DLD1 (cell line): ENCODE results near the gene C9orf43.
"Not testable (repeated sequence)": the region's sequence is repeated elsewhere in the genome, so short reads cannot be mapped to it uniquely, and the experiment has no call there.

Source experiments
- in situ Hi-C: cut with HindIII; loops from 2 replicates; pipeline ENCODE4 v1.10.0; 2017; ENCODE audit warnings: low sequenced_read_pairs

Gene C9orf43

GRCh38 chr9:113410207-113410864 is at the start of gene C9orf43, which contains the start of gene POLE3:
Gene C9orf43, plus strand, starts transcription at chr9:113410747. Its CDS starts 2,747 bp downstream, at chr9:113413494.
Gene POLE3, minus strand, starts transcription at chr9:113410675. Its CDS starts 382 bp downstream, at chr9:113410293.
- in situ Hi-C loops, result loop anchor here (25.0 kb wide), 1 partner anchor 252 kb away; no protein-coding TSS in a partner anchor

GRCh38 chr9:113361304-113362018 is 49.1 kb upstream of the C9orf43 start:
- in situ Hi-C loops, result no loop called here

- in situ Hi-C loops, result no loop called here
These were observed 47.2 kb upstream of the C9orf43 start for GRCh38 chr9:113363336-113363735.

- in situ Hi-C loops, result no loop called here
These were observed 45.6 kb upstream of the C9orf43 start for GRCh38 chr9:113364951-113365350.

- in situ Hi-C loops, result not testable (repeated sequence)
These were observed 44.9 kb upstream of the C9orf43 start for GRCh38 chr9:113365652-113366051.

- in situ Hi-C loops, result no loop called here
These were observed 42.1 kb upstream of the C9orf43 start for GRCh38 chr9:113368348-113368981.

- in situ Hi-C loops, result no loop called here
These were observed 41.3 kb upstream of the C9orf43 start for GRCh38 chr9:113368982-113369854.

GRCh38 chr9:113369855-113370140 is 40.7 kb upstream of the C9orf43 start:
- in situ Hi-C loops, result no loop called here

GRCh38 chr9:113370806-113371325 is 39.7 kb upstream of the C9orf43 start:
- in situ Hi-C loops, result no loop called here

GRCh38 chr9:113372059-113372458 is 38.5 kb upstream of the C9orf43 start:
- in situ Hi-C loops, result no loop called here

GRCh38 chr9:113373256-113373655 is 37.3 kb upstream of the C9orf43 start:
- in situ Hi-C loops, result no loop called here

GRCh38 chr9:113373676-113374392 is 36.7 kb upstream of the C9orf43 start:
- in situ Hi-C loops, result no loop called here

GRCh38 chr9:113375057-113376023 is 35.2 kb upstream of the C9orf43 start:
- in situ Hi-C loops, result no loop called here

- in situ Hi-C loops, result no loop called here
These were observed 33.6 kb upstream of the C9orf43 start, which contains the start of gene HDHD3 for GRCh38 chr9:113376634-113377567. Gene HDHD3, minus strand, starts transcription at chr9:113376986. Its CDS starts 2,632 bp downstream, at chr9:113374354.

- in situ Hi-C loops, result not testable (repeated sequence)
These were observed 31.3 kb upstream of the C9orf43 start for GRCh38 chr9:113379094-113379828.

- in situ Hi-C loops, result not testable (repeated sequence)
These were observed 30.7 kb upstream of the C9orf43 start for GRCh38 chr9:113379829-113380210.

GRCh38 chr9:113380869-113381378 is 29.6 kb upstream of the C9orf43 start:
- in situ Hi-C loops, result no loop called here
